OCI-LY1 (cell line): ENCODE data around the gene ANGPTL8.

ENCODE experiments used
- EZH2 ChIP-seq: fragments of 200-600 bp; sonication (generic), shearing (Covaris generic); IDR thresholded peaks from 2 replicates; pipeline ENCODE4 v1.8.0; 2017; ENCODE audit warnings: borderline replicate concordance, mixed run types, mild to moderate bottlenecking, antibody characterized with exemption, low read length, moderate library complexity, mixed read lengths
- TF ChIP-seq, protein P1 (sequence below): fragments of 200-600 bp; sonication (generic), shearing (Covaris generic); IDR thresholded peaks from 2 replicates; pipeline ENCODE4 v1.5.1; 2017; ENCODE audit warnings: mild to moderate bottlenecking, antibody characterized with exemption, low read length, moderate library complexity, mixed read lengths

DNA sequence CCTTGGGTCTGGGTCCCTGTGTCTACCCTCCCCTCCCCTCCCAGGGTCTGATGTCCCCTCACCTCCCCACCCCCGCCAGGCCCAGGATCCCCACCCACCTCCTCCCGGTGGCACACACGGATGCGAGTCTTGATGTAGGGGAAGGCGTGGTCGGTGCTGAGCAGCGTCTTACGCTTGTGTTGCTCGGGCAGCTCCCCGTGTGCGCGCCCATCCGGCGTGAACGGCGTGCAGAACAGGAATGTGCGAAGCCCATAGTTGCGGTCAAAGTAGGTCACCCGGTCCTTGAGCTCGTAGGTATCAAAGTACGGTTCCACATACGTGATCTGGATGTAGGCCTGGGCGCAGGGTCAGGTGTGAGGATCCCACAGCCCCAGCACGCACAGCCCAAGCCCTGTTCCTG is 37.6 kb upstream of the ANGPTL8 start:
- TF ChIP-seq, protein P1, sequence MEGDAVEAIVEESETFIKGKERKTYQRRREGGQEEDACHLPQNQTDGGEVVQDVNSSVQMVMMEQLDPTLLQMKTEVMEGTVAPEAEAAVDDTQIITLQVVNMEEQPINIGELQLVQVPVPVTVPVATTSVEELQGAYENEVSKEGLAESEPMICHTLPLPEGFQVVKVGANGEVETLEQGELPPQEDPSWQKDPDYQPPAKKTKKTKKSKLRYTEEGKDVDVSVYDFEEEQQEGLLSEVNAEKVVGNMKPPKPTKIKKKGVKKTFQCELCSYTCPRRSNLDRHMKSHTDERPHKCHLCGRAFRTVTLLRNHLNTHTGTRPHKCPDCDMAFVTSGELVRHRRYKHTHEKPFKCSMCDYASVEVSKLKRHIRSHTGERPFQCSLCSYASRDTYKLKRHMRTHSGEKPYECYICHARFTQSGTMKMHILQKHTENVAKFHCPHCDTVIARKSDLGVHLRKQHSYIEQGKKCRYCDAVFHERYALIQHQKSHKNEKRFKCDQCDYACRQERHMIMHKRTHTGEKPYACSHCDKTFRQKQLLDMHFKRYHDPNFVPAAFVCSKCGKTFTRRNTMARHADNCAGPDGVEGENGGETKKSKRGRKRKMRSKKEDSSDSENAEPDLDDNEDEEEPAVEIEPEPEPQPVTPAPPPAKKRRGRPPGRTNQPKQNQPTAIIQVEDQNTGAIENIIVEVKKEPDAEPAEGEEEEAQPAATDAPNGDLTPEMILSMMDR = no peak
- TF ChIP-seq EZH2 = no peak
